ENCODE results near the gene MYOM3. TPM values are rescaled to one million over a fixed set of nuclear protein-coding genes. Genes with fewer than 3 reads are reported as not detected.

Gene MYOM3
- total and polyA plus RNA-seq, 2 of the 13 experiments (the other 11 are each of a cell fraction or from before 2014, with no cell fraction given): 5.8 to 15.3 TPM

DNA sequence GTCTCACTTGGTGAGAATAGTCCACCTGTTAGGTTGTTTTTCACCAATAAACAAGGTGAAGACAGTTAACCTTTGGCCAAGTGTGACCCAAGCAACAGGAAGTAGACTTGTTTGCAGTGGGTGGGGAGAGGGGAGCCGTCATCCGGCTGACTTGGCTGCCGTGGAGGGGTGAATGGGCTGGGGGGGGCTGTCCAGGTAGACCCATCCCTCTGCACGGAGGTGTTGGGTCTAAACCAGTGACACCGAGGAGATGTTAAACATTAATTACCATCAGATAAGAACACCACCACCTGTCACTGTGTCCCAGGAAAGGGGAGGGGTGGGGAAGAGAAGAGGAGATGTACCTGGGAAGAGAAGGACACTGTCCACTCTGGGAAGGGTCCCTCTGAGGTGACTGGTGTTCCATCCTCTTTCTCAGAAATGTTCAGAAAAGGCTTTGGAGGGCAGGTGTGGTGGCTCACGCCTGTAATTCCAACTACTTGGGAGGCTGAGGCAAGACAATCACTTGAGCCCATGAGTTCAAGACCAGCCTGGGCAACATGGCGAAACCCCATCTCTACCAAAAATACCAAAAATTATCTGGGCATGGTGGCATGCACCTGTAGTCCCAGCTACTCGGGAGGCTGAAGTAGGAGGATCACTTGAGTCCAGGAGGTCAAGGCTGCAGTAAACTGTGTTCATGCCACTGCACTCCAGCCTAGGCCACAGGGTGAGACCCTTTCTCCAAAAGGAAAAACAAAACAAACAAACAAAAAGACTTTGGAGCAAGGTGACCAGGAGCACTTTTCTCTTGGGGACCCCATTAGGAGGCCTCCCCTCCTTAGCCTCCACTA is 6.7 kb upstream of the MYOM3 start (continued):
- TF ChIP-seq, protein P1, sequence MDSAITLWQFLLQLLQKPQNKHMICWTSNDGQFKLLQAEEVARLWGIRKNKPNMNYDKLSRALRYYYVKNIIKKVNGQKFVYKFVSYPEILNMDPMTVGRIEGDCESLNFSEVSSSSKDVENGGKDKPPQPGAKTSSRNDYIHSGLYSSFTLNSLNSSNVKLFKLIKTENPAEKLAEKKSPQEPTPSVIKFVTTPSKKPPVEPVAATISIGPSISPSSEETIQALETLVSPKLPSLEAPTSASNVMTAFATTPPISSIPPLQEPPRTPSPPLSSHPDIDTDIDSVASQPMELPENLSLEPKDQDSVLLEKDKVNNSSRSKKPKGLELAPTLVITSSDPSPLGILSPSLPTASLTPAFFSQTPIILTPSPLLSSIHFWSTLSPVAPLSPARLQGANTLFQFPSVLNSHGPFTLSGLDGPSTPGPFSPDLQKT (CRISPR knock-in tag; IDR thresholded peaks at IDR 0.05; ENCODE audit: borderline replicate concordance): no peak
- TF ChIP-seq ZNF281 (CRISPR knock-in tag; IDR thresholded peaks at IDR 0.05; ENCODE audit: borderline replicate concordance) (peak; percentile 22; the same call in 1 of the 2 replicates), THAP9 (CRISPR knock-in tag; IDR thresholded peaks at IDR 0.05; ENCODE audit: borderline replicate concordance) (no peak), ZFYVE20 (CRISPR knock-in tag; IDR thresholded peaks at IDR 0.05; ENCODE audit: borderline replicate concordance, low read depth) (no peak), KDM5A (IDR thresholded peaks at IDR 0.05; ENCODE audit: borderline replicate concordance, low read length) (no peak), ZFX (CRISPR knock-in tag; IDR thresholded peaks at IDR 0.05; ENCODE audit: low read depth) (no peak), ZNF274 (CRISPR knock-in tag; IDR thresholded peaks at IDR 0.05) (no peak), JUND (CRISPR knock-in tag; IDR thresholded peaks at IDR 0.05) (0 out of 2 replicates have a peak, but pooled peaks have one; percentile 26), FOXK1 (CRISPR knock-in tag; IDR thresholded peaks at IDR 0.05; ENCODE audit: borderline replicate concordance, low read depth) (peak; percentile 82; the same call in 1 of the 2 replicates), HIC2 (CRISPR knock-in tag; IDR thresholded peaks at IDR 0.05; ENCODE audit: low read depth) (no peak), KLF15 (CRISPR knock-in tag; IDR thresholded peaks at IDR 0.05; ENCODE audit: borderline replicate concordance) (no peak), NR0B2 (CRISPR knock-in tag; IDR thresholded peaks at IDR 0.05) (no peak), HNRNPLL (IDR thresholded peaks at IDR 0.05; ENCODE audit: low read depth, low read length, poor library complexity, severe bottlenecking) (no peak)
- TF ChIP-seq, protein P2, sequence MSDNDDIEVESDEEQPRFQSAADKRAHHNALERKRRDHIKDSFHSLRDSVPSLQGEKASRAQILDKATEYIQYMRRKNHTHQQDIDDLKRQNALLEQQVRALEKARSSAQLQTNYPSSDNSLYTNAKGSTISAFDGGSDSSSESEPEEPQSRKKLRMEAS (IDR thresholded peaks at IDR 0.05): peak; percentile 30; the same call in 1 of the 2 replicates
- TF ChIP-seq, protein P3, sequence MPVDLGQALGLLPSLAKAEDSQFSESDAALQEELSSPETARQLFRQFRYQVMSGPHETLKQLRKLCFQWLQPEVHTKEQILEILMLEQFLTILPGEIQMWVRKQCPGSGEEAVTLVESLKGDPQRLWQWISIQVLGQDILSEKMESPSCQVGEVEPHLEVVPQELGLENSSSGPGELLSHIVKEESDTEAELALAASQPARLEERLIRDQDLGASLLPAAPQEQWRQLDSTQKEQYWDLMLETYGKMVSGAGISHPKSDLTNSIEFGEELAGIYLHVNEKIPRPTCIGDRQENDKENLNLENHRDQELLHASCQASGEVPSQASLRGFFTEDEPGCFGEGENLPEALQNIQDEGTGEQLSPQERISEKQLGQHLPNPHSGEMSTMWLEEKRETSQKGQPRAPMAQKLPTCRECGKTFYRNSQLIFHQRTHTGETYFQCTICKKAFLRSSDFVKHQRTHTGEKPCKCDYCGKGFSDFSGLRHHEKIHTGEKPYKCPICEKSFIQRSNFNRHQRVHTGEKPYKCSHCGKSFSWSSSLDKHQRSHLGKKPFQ (CRISPR knock-in tag; IDR thresholded peaks at IDR 0.05; ENCODE audit: insufficient replicate concordance): peak; percentile 98

Data from HepG2 (cell line).